Neural crest cell (in vitro differentiated cells): ENCODE results near the gene JUND. TPM values are rescaled to one million over a fixed set of nuclear protein-coding genes. Genes with fewer than 3 reads are reported as not detected.

Source experiments
- DNase-seq: peaks from one replicate; pipeline ENCODE4 v3.0.0; 2021; ENCODE audit warnings: low read depth, mixed read lengths, low spot score
- H3K27ac Mint-ChIP-seq: one replicate; pipeline ENCODE4 v1.8.0; 2021; ENCODE audit warnings: mild to moderate bottlenecking, mixed read lengths; ENCODE audit not compliant: unreplicated experiment
- H3K27me3 Mint-ChIP-seq: 2 replicates; pipeline ENCODE4 v1.8.0; 2021; ENCODE audit warnings: low read depth, mild to moderate bottlenecking, mixed read lengths
- H3K36me3 Mint-ChIP-seq: 2 replicates; pipeline ENCODE4 v1.8.0; 2021; ENCODE audit warnings: low read depth, mild to moderate bottlenecking, mixed read lengths
- H3K4me1 Mint-ChIP-seq: 2 replicates; pipeline ENCODE4 v1.8.0; 2021; ENCODE audit warnings: mixed read lengths
- H3K4me3 Mint-ChIP-seq: one replicate; pipeline ENCODE4 v1.8.0; 2021; ENCODE audit warnings: mild to moderate bottlenecking, mixed read lengths
- H3K9me3 Mint-ChIP-seq: 2 replicates; pipeline ENCODE4 v1.8.0; 2021; ENCODE audit warnings: mixed read lengths
- total RNA-seq: library from RNA; stranded (reverse); gene quantifications from 2 replicates; pipeline ENCODE4 v1.2.1, GENCODE V29; 2021
- TF ChIP-seq, protein P1 (sequence below): fragments of 200-600 bp; sonication (generic); conservative IDR thresholded peaks from 2 replicates; pipeline ENCODE4 v1.5.0; 2021; ENCODE audit warnings: antibody characterized with exemption, mild to moderate bottlenecking

The JUND gene
- total RNA-seq, 1 donor from 2014 or later, result 85.1 TPM

- no peak overlapping the region for H3K4me3 Mint-ChIP-seq
- H3K36me3 Mint-ChIP-seq, result peaks cover 2% of the 10 kb centered on the region
- TF ChIP-seq, protein P1, sequence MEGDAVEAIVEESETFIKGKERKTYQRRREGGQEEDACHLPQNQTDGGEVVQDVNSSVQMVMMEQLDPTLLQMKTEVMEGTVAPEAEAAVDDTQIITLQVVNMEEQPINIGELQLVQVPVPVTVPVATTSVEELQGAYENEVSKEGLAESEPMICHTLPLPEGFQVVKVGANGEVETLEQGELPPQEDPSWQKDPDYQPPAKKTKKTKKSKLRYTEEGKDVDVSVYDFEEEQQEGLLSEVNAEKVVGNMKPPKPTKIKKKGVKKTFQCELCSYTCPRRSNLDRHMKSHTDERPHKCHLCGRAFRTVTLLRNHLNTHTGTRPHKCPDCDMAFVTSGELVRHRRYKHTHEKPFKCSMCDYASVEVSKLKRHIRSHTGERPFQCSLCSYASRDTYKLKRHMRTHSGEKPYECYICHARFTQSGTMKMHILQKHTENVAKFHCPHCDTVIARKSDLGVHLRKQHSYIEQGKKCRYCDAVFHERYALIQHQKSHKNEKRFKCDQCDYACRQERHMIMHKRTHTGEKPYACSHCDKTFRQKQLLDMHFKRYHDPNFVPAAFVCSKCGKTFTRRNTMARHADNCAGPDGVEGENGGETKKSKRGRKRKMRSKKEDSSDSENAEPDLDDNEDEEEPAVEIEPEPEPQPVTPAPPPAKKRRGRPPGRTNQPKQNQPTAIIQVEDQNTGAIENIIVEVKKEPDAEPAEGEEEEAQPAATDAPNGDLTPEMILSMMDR, result no peak
- no peak for DNase-seq
- H3K9me3 Mint-ChIP-seq, result no peaks in the 10 kb centered on the region
- H3K27ac Mint-ChIP-seq, result no peak overlapping the region
- H3K4me1 Mint-ChIP-seq, result peaks cover 23% of the 10 kb centered on the region
- no peaks in the 10 kb centered on the region for H3K27me3 Mint-ChIP-seq
Observed at GRCh38 chr19:18301718-18302111, 20.3 kb upstream of the JUND start.

DNA sequence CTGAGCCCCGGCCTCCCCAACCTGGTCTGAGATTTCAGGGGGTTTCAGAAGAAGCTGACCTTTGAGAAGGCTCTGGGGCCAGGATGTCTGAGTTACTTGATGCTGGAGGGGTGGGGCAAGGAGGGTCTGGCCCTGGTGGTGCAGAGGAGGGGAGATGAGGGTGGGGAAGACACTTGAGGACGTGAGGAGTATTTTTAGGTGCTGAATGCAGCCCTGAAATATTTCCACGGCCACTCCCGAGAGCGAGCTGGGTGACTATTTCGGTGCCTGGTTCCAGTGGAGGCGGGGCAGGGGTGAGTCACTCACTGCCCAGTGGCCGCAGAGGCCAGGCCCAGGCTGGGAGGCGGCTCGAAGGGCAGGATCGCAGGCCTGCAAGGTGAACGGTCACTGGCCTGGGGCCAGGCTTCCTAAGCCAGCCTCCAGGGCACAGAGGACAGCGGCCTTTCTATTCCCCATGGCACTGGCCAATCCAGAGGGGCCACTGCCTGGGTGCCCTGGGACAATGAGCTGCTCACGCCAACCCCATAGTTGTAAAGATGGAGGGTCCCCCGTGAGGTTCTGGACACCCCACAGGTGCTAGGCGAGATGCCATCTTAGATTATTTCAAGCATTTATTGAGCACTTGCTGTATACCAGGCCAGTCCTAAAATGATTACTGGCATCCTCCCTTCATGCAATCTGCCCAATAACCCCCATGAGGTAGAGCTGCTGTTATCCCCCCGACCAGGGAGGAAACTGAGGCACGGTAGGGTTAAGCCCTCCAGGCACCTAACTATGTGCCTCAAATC, 19.7 kb upstream of the JUND start:
- Mint-ChIP-seq H3K9me3 (no peaks in the 10 kb centered on the region), H3K27ac (no peak overlapping the region), H3K27me3 (no peaks in the 10 kb centered on the region), H3K36me3 (no peaks in the 10 kb centered on the region), H3K4me3 (no peak overlapping the region), H3K4me1 (peaks cover 23% of the 10 kb centered on the region)
- TF ChIP-seq, protein P1, result no peak
- no peak for DNase-seq

DNA sequence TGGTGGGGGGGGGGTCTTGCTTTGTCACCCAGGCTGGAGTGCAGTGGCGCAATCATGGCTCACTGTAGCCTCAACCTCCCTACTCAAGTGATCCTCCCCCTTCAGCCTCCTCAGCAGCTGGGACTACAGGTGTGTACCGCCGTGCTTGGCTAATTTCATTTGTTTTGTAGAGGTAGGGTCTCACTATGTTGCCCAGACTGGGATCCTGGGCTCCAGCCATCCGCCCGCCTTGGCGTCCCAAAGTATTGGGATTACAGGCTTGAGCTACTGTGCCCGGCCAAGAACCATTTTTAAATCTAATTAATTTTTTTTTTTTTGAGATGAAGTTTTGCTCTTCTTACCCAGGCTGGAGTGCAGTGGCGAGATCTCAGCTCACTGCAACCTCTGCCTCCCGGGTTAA, 18.2 kb upstream of the JUND start:
- Mint-ChIP-seq H3K9me3 (no peaks in the 10 kb centered on the region), H3K4me1 (peaks cover 17% of the 10 kb centered on the region), H3K27me3 (no peaks in the 10 kb centered on the region), H3K4me3 (no peak overlapping the region), H3K36me3 (no peaks in the 10 kb centered on the region), H3K27ac (no peak overlapping the region)
- TF ChIP-seq, protein P1, result no peak
- no peak for DNase-seq

DNA sequence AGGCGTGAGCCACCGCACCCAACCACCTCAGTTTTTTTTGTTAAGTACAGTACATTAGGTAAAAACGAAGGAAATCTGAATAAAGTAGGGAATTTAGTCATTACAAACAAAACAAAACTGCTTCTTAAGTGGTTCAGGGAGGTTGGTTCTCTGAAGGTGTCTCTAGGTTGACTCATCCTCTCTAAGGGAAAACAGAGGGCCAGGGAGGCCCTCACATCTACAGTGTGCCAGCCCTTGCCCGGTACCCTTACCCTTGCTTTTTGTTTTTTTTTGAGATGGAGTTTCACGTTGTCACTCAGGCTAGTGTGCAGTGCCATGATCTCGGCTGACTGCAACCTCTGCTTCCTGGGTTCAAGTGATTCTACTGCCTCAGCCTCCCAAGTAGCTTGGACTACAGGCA, 17.2 kb upstream of the JUND start:
- H3K27ac Mint-ChIP-seq, result no peak overlapping the region
- H3K9me3 Mint-ChIP-seq, result no peaks in the 10 kb centered on the region
- no peaks in the 10 kb centered on the region for H3K27me3 Mint-ChIP-seq
- H3K4me3 Mint-ChIP-seq, result no peak overlapping the region
- no peaks in the 10 kb centered on the region for H3K36me3 Mint-ChIP-seq
- TF ChIP-seq, protein P1, result no peak
- peaks cover 12% of the 10 kb centered on the region for H3K4me1 Mint-ChIP-seq
- DNase-seq, result no peak

DNA sequence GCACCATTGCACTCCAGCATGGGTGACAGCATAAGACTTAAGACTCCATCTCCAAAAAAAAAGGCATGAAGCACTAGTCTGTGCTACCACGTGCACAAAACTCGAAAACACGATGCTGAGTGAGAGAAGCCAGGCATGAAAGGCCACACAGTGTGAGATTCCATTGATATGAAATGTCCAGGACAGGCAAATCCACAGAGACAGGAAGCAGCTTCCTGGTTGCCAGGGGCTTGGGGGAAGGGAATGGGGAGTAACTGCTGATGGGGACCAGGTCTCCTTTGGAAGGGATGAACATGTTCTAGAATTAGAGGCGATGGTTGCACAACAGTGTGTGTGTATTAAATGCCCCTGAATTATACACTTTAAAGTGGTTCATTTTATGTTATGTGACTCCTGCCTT, 15.9 kb upstream of the JUND start:
- Mint-ChIP-seq H3K27me3 (no peaks in the 10 kb centered on the region), H3K36me3 (no peaks in the 10 kb centered on the region), H3K4me3 (no peak overlapping the region), H3K27ac (no peak overlapping the region), H3K4me1 (peaks cover 16% of the 10 kb centered on the region), H3K9me3 (no peaks in the 10 kb centered on the region)
- TF ChIP-seq, protein P1, result no peak
- DNase-seq, result no peak
